GM12865 (cell line): Measurements from ENCODE around the gene ABCA7.

Experiments used
- DNase-seq: peaks from one replicate; pipeline ENCODE4 v3.0.0; 2010; ENCODE audit warnings: low read depth
- H3K4me3 ChIP-seq: 2 replicates; pipeline ENCODE4 v1.5.1; 2011; ENCODE audit warnings: mild to moderate bottlenecking, low read depth, low read length, control low read depth
- TF ChIP-seq, protein P1 (sequence below): IDR thresholded peaks from 2 replicates; pipeline ENCODE4 v1.5.1; 2011; ENCODE audit warnings: low read length, control low read depth, low read depth, inconsistent platforms; ENCODE audit not compliant: insufficient read depth; ENCODE audit errors: missing control alignments

Gene ABCA7

GRCh38 chr19:1004204-1004802 lies 35.6 kb upstream of the ABCA7 start:
- no peak overlapping the region for H3K4me3 ChIP-seq
- DNase-seq: no peak
- TF ChIP-seq, protein P1, sequence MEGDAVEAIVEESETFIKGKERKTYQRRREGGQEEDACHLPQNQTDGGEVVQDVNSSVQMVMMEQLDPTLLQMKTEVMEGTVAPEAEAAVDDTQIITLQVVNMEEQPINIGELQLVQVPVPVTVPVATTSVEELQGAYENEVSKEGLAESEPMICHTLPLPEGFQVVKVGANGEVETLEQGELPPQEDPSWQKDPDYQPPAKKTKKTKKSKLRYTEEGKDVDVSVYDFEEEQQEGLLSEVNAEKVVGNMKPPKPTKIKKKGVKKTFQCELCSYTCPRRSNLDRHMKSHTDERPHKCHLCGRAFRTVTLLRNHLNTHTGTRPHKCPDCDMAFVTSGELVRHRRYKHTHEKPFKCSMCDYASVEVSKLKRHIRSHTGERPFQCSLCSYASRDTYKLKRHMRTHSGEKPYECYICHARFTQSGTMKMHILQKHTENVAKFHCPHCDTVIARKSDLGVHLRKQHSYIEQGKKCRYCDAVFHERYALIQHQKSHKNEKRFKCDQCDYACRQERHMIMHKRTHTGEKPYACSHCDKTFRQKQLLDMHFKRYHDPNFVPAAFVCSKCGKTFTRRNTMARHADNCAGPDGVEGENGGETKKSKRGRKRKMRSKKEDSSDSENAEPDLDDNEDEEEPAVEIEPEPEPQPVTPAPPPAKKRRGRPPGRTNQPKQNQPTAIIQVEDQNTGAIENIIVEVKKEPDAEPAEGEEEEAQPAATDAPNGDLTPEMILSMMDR: no peak

DNA sequence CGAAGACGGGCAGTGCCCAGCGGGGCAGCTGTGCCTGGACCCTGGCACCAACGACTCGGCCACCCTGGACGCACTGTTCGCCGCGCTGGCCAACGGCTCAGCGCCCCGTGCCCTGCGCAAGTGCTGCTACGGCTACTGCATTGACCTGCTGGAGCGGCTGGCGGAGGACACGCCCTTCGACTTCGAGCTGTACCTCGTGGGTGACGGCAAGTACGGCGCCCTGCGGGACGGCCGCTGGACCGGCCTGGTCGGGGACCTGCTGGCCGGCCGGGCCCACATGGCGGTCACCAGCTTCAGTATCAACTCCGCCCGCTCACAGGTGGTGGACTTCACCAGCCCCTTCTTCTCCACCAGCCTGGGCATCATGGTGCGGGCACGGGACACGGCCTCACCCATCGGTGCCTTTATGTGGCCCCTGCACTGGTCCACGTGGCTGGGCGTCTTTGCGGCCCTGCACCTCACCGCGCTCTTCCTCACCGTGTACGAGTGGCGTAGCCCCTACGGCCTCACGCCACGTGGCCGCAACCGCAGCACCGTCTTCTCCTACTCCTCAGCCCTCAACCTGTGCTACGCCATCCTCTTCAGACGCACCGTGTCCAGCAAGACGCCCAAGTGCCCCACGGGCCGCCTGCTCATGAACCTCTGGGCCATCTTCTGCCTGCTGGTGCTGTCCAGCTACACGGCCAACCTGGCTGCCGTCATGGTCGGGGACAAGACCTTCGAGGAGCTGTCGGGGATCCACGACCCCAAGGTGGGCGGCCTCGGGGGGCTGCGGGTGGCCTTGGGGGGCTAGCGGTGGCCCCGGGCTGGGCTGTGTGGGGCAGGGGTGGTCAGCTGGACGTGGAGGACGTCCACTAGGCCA lies 34.9 kb upstream of the ABCA7 start:
- TF ChIP-seq, protein P1: no peak
- H3K4me3 ChIP-seq: no peak overlapping the region
- no peak for DNase-seq

DNA sequence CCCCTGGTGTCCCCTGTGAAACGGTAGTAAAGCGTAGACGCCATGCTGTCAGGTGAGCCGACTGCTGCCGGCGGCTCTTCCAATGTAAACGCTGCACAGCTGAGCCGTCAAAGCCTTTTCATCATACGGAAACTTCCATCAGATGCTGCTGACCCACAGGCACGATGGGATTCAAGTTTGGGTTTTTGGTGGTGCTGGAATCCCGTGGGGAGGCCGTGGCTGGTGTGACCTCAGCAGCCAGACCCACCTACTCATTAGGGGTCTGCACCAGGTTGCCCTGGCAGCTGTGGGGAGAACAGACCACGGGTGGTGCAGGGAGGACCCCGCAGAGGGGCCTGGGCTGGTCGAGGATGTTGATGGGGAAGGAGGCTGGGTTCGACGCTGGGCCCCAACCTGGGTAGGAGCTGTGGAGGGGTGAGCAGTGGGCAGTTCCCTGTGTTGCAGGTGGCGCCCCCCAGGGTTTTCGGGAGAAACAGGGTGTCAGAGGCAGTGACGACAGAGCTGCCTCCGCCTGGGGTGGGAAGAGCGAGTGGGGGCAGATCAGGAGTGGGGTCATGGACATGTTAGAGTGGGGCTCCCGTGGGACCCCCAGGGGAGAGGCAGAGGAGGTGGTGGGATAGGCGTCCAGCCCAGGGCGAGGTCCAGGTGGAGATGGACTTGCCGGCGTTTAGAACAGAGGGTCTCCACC lies 33.1 kb upstream of the ABCA7 start:
- H3K4me3 ChIP-seq: no peak overlapping the region
- TF ChIP-seq, protein P1: no peak
- no peak for DNase-seq

GRCh38 chr19:1007399-1008251 lies 32.3 kb upstream of the ABCA7 start:
- no peak for DNase-seq
- H3K4me3 ChIP-seq: no peak overlapping the region
- TF ChIP-seq, protein P1: no peak

GRCh38 chr19:1008268-1009040 lies 31.5 kb upstream of the ABCA7 start:
- no peak overlapping the region for H3K4me3 ChIP-seq
- no peak for DNase-seq
- TF ChIP-seq, protein P1: no peak
